Midbrain (tissue), 1 donor: ENCODE data around the gene POLR2A.
A peak's percentile ranks its signal among the peaks of the same experiment; 100 is the strongest.

Experiments used
- DNase-seq: peaks from one replicate; lab custom pipeline; 2025; lab: John Stamatoyannopoulos, UW

POLR2A gene

GRCh38 chr17:7484067-7484918 lies at the start of gene POLR2A:
Gene POLR2A (plus strand): TSS chr17:7484366.
- peak; percentile 99 for DNase-seq

- no peak for DNase-seq
Measured at GRCh38 chr17:7435676-7436555, 48.2 kb upstream of the POLR2A start.

GRCh38 chr17:7436556-7437368 lies 47.4 kb upstream of the POLR2A start:
- peak; percentile 84 for DNase-seq

- DNase-seq = no peak
Measured at GRCh38 chr17:7437369-7437863, 46.8 kb upstream of the POLR2A start.

GRCh38 chr17:7437950-7438614 lies 46.1 kb upstream of the POLR2A start:
- peak; percentile 67 for DNase-seq

GRCh38 chr17:7438656-7439460 lies 45.3 kb upstream of the POLR2A start:
- DNase-seq = no peak

- DNase-seq = no peak
Measured at GRCh38 chr17:7439462-7440112, 44.6 kb upstream of the POLR2A start, which contains the start of gene FGF11. Gene FGF11 (plus strand): TSS chr17:7439512. CDS start chr17:7439621, 109 bp downstream.

GRCh38 chr17:7440113-7440833 lies 43.9 kb upstream of the POLR2A start:
- no peak for DNase-seq

- peak; percentile 21 for DNase-seq
Measured at GRCh38 chr17:7440834-7441195, 43.4 kb upstream of the POLR2A start.

- DNase-seq = no peak
Measured at GRCh38 chr17:7441266-7441665, 42.9 kb upstream of the POLR2A start.

- DNase-seq = no peak
Measured at GRCh38 chr17:7442142-7442541, 42.0 kb upstream of the POLR2A start.

GRCh38 chr17:7443499-7444485 lies 40.4 kb upstream of the POLR2A start:
- no peak for DNase-seq

GRCh38 chr17:7444682-7445618 lies 39.2 kb upstream of the POLR2A start, which contains the start of gene CHRNB1:
Gene CHRNB1 (plus strand): TSS chr17:7445061. CDS start chr17:7445128, 67 bp downstream.
- DNase-seq = peak; percentile 69

- no peak for DNase-seq
Measured at GRCh38 chr17:7445619-7445968, 38.6 kb upstream of the POLR2A start.

- no peak for DNase-seq
Measured at GRCh38 chr17:7448461-7448860, 35.7 kb upstream of the POLR2A start.

- DNase-seq = no peak
Measured at GRCh38 chr17:7459961-7460545, 24.1 kb upstream of the POLR2A start.
